LHCN-M2 (cell line): Measurements from ENCODE around the gene MRPL50. TPM values are rescaled to one million over a fixed set of nuclear protein-coding genes. Genes with fewer than 3 reads are reported as not detected.

Experiments used
- DNase-seq: peaks from one replicate; pipeline ENCODE4 v3.0.0-alpha.2; 2012; ENCODE audit warnings: low read depth
- total RNA-seq: library from RNA; depleted of rRNA; stranded (reverse); fragments of >200 nt; gene quantifications from 2 replicates; pipeline ENCODE4 v1.2.3, GENCODE V29; 2014; rRNA removed

Gene MRPL50
- total RNA-seq, 1 experiment from 2014 or later, result 14.6 TPM

DNA sequence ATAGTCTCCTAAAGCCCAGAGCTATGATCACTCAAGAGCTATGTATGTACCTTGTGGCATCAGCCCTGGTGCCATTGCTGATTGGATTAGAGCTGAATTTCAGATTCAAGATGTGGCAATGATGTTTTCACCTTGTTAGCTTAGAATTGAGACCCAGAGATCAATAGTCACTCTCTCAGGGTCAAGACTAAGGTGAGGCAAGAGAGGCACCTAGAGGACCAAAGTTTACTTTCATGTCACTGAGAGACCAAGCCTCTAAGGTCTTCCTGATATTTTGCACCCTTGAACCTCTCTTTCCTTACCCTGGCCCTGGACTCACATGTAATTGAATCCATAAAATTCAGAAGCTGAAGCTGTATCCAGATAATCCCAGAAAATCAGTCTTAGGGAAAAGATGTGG is 56.5 kb downstream of the MRPL50 start:
- DNase-seq, result no peak

Other genes starting within 250 kb of the MRPL50 start
- 0.06 TPM in 1 of 2 replicates, not detected in the other for gene BAAT, start 13.6 kb downstream of the MRPL50 start, total RNA-seq
- 12.1 and 14.6 TPM in 2 replicates for gene ZNF189, start 233 bp upstream of the MRPL50 start, total RNA-seq
- not detected in 2 replicates for gene ALDOB, start 37.2 kb upstream of the MRPL50 start, total RNA-seq
- 35.4 and 44.4 TPM in 2 replicates for gene RNF20, start 135.2 kb upstream of the MRPL50 start, total RNA-seq
- gene PPP3R2, start 196.4 kb upstream of the MRPL50 start, total RNA-seq, result not detected in 2 replicates